ENCODE results near the gene RHOG.
"Not testable (repeated sequence)": the region's sequence is repeated elsewhere in the genome, so short reads cannot be mapped to it uniquely, and the experiment has no call there.

RHOG gene

DNA sequence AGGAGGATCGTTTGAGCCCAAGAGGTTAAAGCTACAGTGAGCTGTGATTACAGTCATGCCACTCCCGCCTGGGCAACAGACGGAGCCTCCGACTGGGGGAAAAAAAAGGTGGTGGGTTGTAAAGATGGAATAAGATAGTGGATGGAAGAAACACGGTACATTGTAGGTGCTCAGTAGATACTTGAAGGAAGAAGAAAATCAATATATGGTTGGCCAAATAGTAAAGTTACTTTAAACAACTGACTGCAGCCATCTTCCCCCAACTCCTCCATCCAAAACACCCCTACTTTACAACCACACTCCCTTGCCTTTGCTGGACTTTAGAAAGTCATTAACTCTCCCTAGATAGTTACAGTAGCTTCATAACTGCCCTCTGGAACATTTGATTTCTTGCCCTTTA lies 40.9 kb downstream of the RHOG start:
- Histone ChIP-seq H3K36me3 (ENCODE audit: control insufficient read depth, insufficient read depth, low read length) (no peaks in the 10 kb centered on the region), H3K4me3 (ENCODE audit: insufficient read depth, low read depth, low read length, poor library complexity, severe bottlenecking) (no peak overlapping the region)

DNA sequence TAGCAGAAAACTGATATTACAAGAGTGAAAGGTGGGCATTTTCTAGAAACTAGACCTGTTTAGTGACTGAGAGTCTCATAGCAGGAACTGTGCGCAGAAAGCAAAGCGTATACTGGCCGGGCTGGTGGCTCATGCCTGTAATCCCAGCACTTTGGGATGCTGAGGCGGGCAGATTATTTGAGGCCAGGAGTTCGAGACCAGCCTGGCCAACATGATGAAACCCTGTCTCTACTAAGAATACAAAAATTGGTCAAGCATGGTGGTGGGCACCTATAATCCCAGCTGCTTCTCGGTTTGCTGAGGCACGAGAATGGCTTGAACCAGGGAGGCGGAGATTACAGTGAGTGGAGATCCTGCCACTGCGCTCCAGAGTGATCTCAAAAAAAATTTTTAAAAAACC lies 41.6 kb downstream of the RHOG start:
- Histone ChIP-seq H3K27ac (ENCODE audit: insufficient read depth, low read length, poor library complexity, severe bottlenecking) (no peak overlapping the region), H3K4me1 (ENCODE audit: control insufficient read depth, insufficient read depth, low read length, poor library complexity, severe bottlenecking) (peaks cover 11% of the 10 kb centered on the region), H3K9me3 (ENCODE audit: control insufficient read depth, low read length) (no peaks in the 10 kb centered on the region), H3K36me3 (ENCODE audit: control insufficient read depth, insufficient read depth, low read length) (no peaks in the 10 kb centered on the region), H3K27me3 (replicated peaks; ENCODE audit: control insufficient read depth, insufficient read depth, low read length, poor library complexity, severe bottlenecking) (no peaks in the 10 kb centered on the region), H3K4me3 (ENCODE audit: insufficient read depth, low read depth, low read length, poor library complexity, severe bottlenecking) (no peak overlapping the region)
- no peak for DNase-seq

More for the DNA sequence above, 40.9 kb downstream of the RHOG start:
- Histone ChIP-seq H3K27ac (ENCODE audit: insufficient read depth, low read length, poor library complexity, severe bottlenecking) (no peak overlapping the region), H3K9me3 (ENCODE audit: control insufficient read depth, low read length) (no peaks in the 10 kb centered on the region), H3K4me1 (ENCODE audit: control insufficient read depth, insufficient read depth, low read length, poor library complexity, severe bottlenecking) (peaks cover 11% of the 10 kb centered on the region), H3K27me3 (replicated peaks; ENCODE audit: control insufficient read depth, insufficient read depth, low read length, poor library complexity, severe bottlenecking) (no peaks in the 10 kb centered on the region)
- no peak for DNase-seq

DNA sequence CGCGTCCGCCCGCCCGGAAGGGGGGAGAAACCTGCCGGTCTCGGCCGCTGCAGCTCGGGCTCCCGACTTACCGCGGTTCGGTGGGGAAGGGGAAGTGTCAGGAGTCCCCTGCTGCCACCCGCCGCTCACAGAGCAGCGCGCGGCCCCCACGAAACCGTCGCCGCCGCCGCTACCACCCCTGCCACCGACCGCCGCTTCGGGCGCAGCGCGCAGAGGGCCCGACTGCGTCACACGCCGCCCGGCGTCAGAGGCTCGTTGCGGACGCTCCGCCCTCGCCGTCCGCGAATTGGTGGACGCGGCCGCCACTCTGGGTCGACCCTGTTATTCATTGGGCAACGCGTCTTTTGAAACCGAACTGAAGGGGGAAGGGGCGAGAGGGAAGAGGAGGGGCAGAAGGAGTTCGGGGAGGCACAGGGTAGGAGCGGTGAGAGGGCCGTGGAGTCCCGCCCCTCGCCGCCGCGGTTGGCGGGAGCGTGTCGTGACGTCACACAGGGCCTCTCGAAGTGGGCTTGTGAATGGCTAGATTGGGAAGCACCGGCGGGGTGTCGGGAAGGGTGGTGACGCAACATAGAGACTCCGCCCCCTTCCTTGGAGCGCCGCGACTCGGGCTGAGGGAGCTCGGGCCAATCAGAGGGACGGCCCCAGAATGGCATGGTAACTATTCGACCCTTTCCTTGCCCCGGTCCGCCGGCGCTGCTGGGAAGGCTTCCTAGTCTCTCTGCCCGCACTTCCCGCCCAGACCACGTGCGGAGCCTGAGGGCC lies 43.2 kb downstream of the RHOG start, which contains the start of gene NUP98:
Gene NUP98 (minus strand): TSS at position 226 of the 762 bp plus-strand sequence. CDS start 15,437 bp downstream, outside the sequence.
- Histone ChIP-seq H3K27me3 (replicated peaks; ENCODE audit: control insufficient read depth, insufficient read depth, low read length, poor library complexity, severe bottlenecking) (no peaks in the 10 kb centered on the region), H3K4me3 (ENCODE audit: insufficient read depth, low read depth, low read length, poor library complexity, severe bottlenecking) (peak within 1 kb of the TSS; percentile 95), H3K9me3 (ENCODE audit: control insufficient read depth, low read length) (no peaks in the 10 kb centered on the region), H3K27ac (ENCODE audit: insufficient read depth, low read length, poor library complexity, severe bottlenecking) (peak within 1 kb of the TSS; percentile 96), H3K4me1 (ENCODE audit: control insufficient read depth, insufficient read depth, low read length, poor library complexity, severe bottlenecking) (peaks cover 11% of the 10 kb centered on the region), H3K36me3 (ENCODE audit: control insufficient read depth, insufficient read depth, low read length) (peaks cover 9% of the 10 kb centered on the region)
- peak; percentile 100 for DNase-seq

DNA sequence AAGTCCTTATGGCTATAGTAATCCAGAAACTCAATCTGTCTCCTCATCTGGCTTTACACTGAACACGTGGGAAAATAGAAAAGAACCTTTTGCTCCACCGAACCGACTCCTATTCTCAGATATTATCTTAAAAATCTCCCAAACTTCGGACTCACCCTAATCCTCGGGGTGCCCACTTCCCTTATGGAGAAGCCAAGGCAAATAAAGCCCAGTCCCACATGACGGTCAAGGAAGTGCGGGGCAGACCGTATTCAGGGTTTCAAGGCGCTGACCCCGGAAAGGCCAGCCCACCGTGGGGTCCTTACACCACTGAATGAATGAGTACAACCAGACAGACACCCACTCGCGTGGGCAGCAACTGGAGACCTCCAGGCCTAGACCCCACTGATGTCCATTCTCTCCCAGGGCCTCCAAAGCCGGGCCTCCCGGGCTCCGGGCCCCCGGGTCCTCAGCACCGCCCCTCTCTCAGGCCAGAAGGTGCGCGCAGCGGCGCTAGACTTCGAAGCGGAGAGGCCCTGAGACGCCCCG lies 43.9 kb downstream of the RHOG start:
- Histone ChIP-seq H3K4me1 (ENCODE audit: control insufficient read depth, insufficient read depth, low read length, poor library complexity, severe bottlenecking) (peaks cover 11% of the 10 kb centered on the region), H3K27me3 (replicated peaks; ENCODE audit: control insufficient read depth, insufficient read depth, low read length, poor library complexity, severe bottlenecking) (no peaks in the 10 kb centered on the region), H3K27ac (ENCODE audit: insufficient read depth, low read length, poor library complexity, severe bottlenecking) (peak overlapping the region; percentile 96), H3K36me3 (ENCODE audit: control insufficient read depth, insufficient read depth, low read length) (peaks cover 9% of the 10 kb centered on the region), H3K9me3 (ENCODE audit: control insufficient read depth, low read length) (no peaks in the 10 kb centered on the region), H3K4me3 (ENCODE audit: insufficient read depth, low read depth, low read length, poor library complexity, severe bottlenecking) (peak overlapping the region; percentile 95)
- DNase-seq, result no peak

DNA sequence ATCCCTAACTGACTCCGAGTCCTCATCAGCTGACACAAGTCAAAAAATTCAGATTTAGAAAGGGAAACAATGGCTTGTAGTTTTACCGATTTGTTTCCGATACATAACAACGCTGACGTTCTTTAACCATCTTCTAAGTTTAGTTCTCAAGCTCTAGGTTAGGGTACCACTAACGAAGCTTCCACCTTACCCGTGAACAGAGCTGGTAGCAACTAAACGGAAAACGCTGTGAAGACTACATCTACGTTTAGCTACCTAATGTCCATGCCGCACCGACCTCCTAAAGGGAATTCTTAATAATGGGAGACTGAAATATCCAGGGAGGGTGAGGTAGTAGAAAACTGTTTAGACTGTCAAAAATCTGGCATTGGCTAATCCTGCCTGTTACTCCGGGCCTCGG lies 44.4 kb downstream of the RHOG start:
- Histone ChIP-seq H3K36me3 (ENCODE audit: control insufficient read depth, insufficient read depth, low read length) (peaks cover 9% of the 10 kb centered on the region), H3K9me3 (ENCODE audit: control insufficient read depth, low read length) (no peaks in the 10 kb centered on the region), H3K4me3 (ENCODE audit: insufficient read depth, low read depth, low read length, poor library complexity, severe bottlenecking) (peak overlapping the region; percentile 95), H3K27ac (ENCODE audit: insufficient read depth, low read length, poor library complexity, severe bottlenecking) (peak overlapping the region; percentile 96), H3K27me3 (replicated peaks; ENCODE audit: control insufficient read depth, insufficient read depth, low read length, poor library complexity, severe bottlenecking) (no peaks in the 10 kb centered on the region), H3K4me1 (ENCODE audit: control insufficient read depth, insufficient read depth, low read length, poor library complexity, severe bottlenecking) (peaks cover 11% of the 10 kb centered on the region)
- DNase-seq, result no peak

DNA sequence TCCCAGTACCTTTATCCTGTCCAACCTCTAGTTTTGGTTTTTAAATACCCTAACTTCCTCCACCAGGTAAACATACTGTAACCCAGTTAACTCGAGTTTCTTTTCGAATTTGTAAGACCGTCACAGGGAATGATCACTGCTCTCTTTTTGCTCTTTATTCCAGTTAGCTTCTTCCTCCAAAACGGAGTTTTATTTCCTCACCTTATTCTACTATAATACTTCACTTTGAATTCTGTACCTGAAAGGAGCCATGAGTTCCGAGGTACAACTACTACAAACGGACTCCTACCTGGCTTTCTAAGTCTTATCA lies 44.8 kb downstream of the RHOG start:
- peaks cover 9% of the 10 kb centered on the region for H3K36me3 ChIP-seq (ENCODE audit: control insufficient read depth, insufficient read depth, low read length)
- DNase-seq, result no peak
- peak overlapping the region; percentile 95 for H3K4me3 ChIP-seq (ENCODE audit: insufficient read depth, low read depth, low read length, poor library complexity, severe bottlenecking)
- no peaks in the 10 kb centered on the region for H3K27me3 ChIP-seq (replicated peaks; ENCODE audit: control insufficient read depth, insufficient read depth, low read length, poor library complexity, severe bottlenecking)
- H3K4me1 ChIP-seq (ENCODE audit: control insufficient read depth, insufficient read depth, low read length, poor library complexity, severe bottlenecking), result peaks cover 11% of the 10 kb centered on the region
- H3K27ac ChIP-seq (ENCODE audit: insufficient read depth, low read length, poor library complexity, severe bottlenecking), result peak overlapping the region; percentile 96
- H3K9me3 ChIP-seq (ENCODE audit: control insufficient read depth, low read length), result no peaks in the 10 kb centered on the region

DNA sequence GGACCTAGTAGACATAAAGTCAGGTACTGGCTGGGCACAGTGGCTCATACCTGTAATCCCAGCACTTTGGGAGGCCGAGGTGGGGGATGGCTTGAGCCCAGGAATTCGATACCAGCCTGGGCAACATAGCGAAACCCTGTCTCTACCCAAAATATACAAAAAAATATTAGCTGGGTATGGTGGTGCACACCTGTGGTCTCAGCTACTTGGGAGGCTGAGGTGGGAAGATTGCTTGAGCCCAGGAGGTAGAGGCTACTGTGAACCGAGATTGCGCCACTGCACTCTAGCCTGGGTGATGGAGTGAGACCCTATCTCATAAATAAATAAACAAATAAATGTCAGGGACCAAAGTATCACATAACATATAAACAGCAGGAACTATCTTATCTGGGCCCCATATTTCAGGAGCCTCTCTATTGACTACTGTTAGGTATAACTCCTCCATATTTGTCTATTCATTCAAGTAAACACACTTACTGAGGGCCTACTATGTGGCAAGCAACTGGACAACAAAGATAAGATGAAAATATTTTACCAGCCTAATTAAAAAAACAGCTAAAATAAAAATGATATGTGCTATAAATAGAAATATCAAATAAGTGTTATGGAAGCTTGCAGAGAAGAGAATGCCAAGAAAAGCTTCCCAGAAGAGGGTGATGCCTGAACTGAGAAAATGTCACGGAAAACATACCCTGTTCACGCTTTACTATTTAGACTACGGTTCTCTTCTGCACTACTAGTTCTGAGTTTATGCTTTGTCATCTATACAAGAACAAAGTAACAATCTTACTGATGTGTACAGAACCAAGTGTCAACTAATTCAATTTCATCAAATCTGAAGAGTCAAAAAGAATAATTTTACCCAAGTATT lies 45.4 kb downstream of the RHOG start:
- peak overlapping the region; percentile 95 for H3K4me3 ChIP-seq (ENCODE audit: insufficient read depth, low read depth, low read length, poor library complexity, severe bottlenecking)
- no peaks in the 10 kb centered on the region for H3K9me3 ChIP-seq (ENCODE audit: control insufficient read depth, low read length)
- H3K36me3 ChIP-seq (ENCODE audit: control insufficient read depth, insufficient read depth, low read length), result peaks cover 9% of the 10 kb centered on the region
- peaks cover 11% of the 10 kb centered on the region for H3K4me1 ChIP-seq (ENCODE audit: control insufficient read depth, insufficient read depth, low read length, poor library complexity, severe bottlenecking)
- H3K27me3 ChIP-seq (replicated peaks; ENCODE audit: control insufficient read depth, insufficient read depth, low read length, poor library complexity, severe bottlenecking), result no peaks in the 10 kb centered on the region
- no peak for DNase-seq
- H3K27ac ChIP-seq (ENCODE audit: insufficient read depth, low read length, poor library complexity, severe bottlenecking), result peak overlapping the region; percentile 96

DNA sequence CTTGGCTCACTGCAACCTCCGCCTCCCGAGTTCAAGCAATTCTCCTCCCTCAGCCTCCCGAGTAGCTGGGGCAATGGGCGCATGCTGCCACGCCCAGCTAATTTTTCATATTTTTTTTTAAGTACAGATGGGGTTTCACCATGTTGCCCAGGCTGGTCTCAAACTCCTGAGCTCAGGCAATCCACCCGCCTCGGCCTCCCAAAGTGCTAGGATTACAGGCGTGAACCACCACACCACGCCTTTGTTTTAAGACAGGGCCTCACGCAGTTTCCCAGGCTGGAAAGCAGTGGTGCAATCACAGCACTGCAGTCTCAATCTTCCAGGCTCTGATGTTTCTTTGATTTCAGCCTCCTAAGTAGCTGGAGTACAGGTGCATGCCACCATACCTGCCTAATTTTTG lies 46.4 kb downstream of the RHOG start:
- H3K27ac ChIP-seq (ENCODE audit: insufficient read depth, low read length, poor library complexity, severe bottlenecking); H3K36me3 ChIP-seq (ENCODE audit: control insufficient read depth, insufficient read depth, low read length); H3K9me3 ChIP-seq (ENCODE audit: control insufficient read depth, low read length); H3K27me3 ChIP-seq (replicated peaks; ENCODE audit: control insufficient read depth, insufficient read depth, low read length, poor library complexity, severe bottlenecking); H3K4me3 ChIP-seq (ENCODE audit: insufficient read depth, low read depth, low read length, poor library complexity, severe bottlenecking); DNase-seq: not testable (repeated sequence)
- peaks cover 11% of the 10 kb centered on the region for H3K4me1 ChIP-seq (ENCODE audit: control insufficient read depth, insufficient read depth, low read length, poor library complexity, severe bottlenecking)

DNA sequence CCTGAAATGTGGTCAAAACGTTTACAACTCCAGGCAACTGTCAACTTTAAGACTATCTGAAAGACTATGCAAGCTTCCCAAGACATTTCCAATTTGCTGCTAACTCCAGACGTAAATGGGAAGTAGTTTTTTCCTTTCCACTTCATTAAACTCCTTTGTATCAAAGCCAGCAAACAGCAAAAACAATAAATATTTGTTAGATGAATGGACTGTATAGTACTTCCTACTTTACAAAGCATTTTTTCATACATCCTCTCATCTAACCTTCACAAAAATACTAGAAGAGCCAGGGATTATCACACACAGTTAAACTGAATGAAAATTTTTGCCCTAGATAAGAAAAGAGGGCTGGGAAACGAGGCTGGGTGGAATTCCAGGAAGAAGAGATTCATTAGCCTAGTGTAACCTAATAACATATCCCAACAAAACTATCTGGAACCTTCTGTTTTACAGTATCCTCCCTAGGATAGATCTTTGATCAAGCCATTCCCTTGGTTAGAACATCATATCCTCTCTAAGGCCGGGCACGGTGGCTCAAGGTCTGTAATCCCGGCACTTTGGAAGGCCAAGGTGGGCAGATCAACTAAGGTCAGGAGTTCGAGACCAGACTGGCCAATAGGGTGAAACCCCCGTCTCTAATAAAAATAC lies 53.9 kb downstream of the RHOG start:
- DNase-seq, result no peak
- no peak overlapping the region for H3K4me3 ChIP-seq (ENCODE audit: insufficient read depth, low read depth, low read length, poor library complexity, severe bottlenecking)
- no peaks in the 10 kb centered on the region for H3K9me3 ChIP-seq (ENCODE audit: control insufficient read depth, low read length)
- peaks cover 3% of the 10 kb centered on the region for H3K36me3 ChIP-seq (ENCODE audit: control insufficient read depth, insufficient read depth, low read length)
- peaks cover 16% of the 10 kb centered on the region for H3K4me1 ChIP-seq (ENCODE audit: control insufficient read depth, insufficient read depth, low read length, poor library complexity, severe bottlenecking)
- peak overlapping the region; percentile 20 for H3K27ac ChIP-seq (ENCODE audit: insufficient read depth, low read length, poor library complexity, severe bottlenecking)
- H3K27me3 ChIP-seq (replicated peaks; ENCODE audit: control insufficient read depth, insufficient read depth, low read length, poor library complexity, severe bottlenecking), result no peaks in the 10 kb centered on the region

All from effector memory CD4-positive, alpha-beta T cell (primary cell).